Trophoblast cell (in vitro differentiated cells and primary cell): ENCODE results near the gene RNF7.
A peak's percentile ranks its signal among the peaks of the same experiment; 100 is the strongest.

Experiments used
- DNase-seq, 2 donors: peaks; one replicate each; pipeline ENCODE4 v3.0.0-alpha.2; 2016
- H2AFZ ChIP-seq: 2 replicates; pipeline ENCODE4 v1.6.1; 2013; ENCODE audit warnings: low read length, moderate library complexity, mild to moderate bottlenecking; ENCODE audit not compliant: insufficient read depth, poor library complexity
- H2AK5ac ChIP-seq: 2 replicates; pipeline ENCODE4 v1.6.1; 2013; ENCODE audit warnings: mild to moderate bottlenecking, low read length
- H2BK120ac ChIP-seq: 2 replicates; pipeline ENCODE4 v1.6.1; 2013; ENCODE audit warnings: low read length, mild to moderate bottlenecking, moderate library complexity; ENCODE audit not compliant: insufficient read depth, poor library complexity
- H2BK12ac ChIP-seq: 2 replicates; pipeline ENCODE4 v1.6.1; 2013; ENCODE audit warnings: mild to moderate bottlenecking, low read length, moderate library complexity
- H2BK5ac ChIP-seq: 2 replicates; pipeline ENCODE4 v1.6.1; 2013; ENCODE audit warnings: low read length, low read depth, moderate library complexity, mild to moderate bottlenecking; ENCODE audit not compliant: poor library complexity
- H3K14ac ChIP-seq: 2 replicates; pipeline ENCODE4 v1.6.1; 2013; ENCODE audit warnings: mild to moderate bottlenecking, low read length
- H3K18ac ChIP-seq: 2 replicates; pipeline ENCODE4 v1.6.1; 2013; ENCODE audit warnings: mild to moderate bottlenecking, low read length
- H3K23ac ChIP-seq: 2 replicates; pipeline ENCODE4 v1.6.1; 2013; ENCODE audit warnings: low read length
- H3K27ac ChIP-seq: 2 replicates; pipeline ENCODE4 v1.5.1; 2013; ENCODE audit warnings: low read depth, mild to moderate bottlenecking, inconsistent platforms, low read length, moderate library complexity
- H3K27me3 ChIP-seq: 2 replicates; pipeline ENCODE4 v1.6.1; 2013; ENCODE audit warnings: inconsistent platforms, mild to moderate bottlenecking, low read length, moderate library complexity; ENCODE audit not compliant: insufficient read depth
- H3K36me3 ChIP-seq, 2 experiments: 1 replicate in 1 of 2; 2 replicates in 1 of 2; pipeline ENCODE4 v1.6.1; 2013; ENCODE audit warnings: low read length in 2 of 2, mild to moderate bottlenecking in 2 of 2, moderate library complexity in 1 of 2; ENCODE audit not compliant: insufficient read depth in 2 of 2, control insufficient read depth in 1 of 2
- H3K4ac ChIP-seq: 2 replicates; pipeline ENCODE4 v1.6.1; 2013; ENCODE audit warnings: low read depth, mild to moderate bottlenecking, low read length, moderate library complexity
- H3K4me1 ChIP-seq, 2 experiments: 1 replicate in 1 of 2; 2 replicates in 1 of 2; pipeline ENCODE4 v1.6.1; 2013; ENCODE audit warnings: low read length in 2 of 2, mild to moderate bottlenecking in 2 of 2, moderate library complexity in 1 of 2; ENCODE audit not compliant: insufficient read depth in 2 of 2, control insufficient read depth in 1 of 2
- H3K4me2 ChIP-seq: 2 replicates; pipeline ENCODE4 v1.6.1; 2013; ENCODE audit warnings: inconsistent platforms, mild to moderate bottlenecking, low read length, moderate library complexity
- H3K4me3 ChIP-seq: 2 replicates; pipeline ENCODE4 v1.5.1; 2013; ENCODE audit warnings: mild to moderate bottlenecking, low read depth, low read length, inconsistent platforms
- H3K79me1 ChIP-seq: one replicate; pipeline ENCODE4 v1.6.1; 2013; ENCODE audit warnings: low read length
- H3K79me2 ChIP-seq: 2 replicates; pipeline ENCODE4 v1.6.1; 2013; ENCODE audit warnings: low read length, mild to moderate bottlenecking; ENCODE audit not compliant: control insufficient read depth, insufficient read depth, poor library complexity
- H3K9ac ChIP-seq: 2 replicates; pipeline ENCODE4 v1.6.1; 2013; ENCODE audit warnings: mild to moderate bottlenecking, low read length
- H3K9me3 ChIP-seq: 2 replicates; pipeline ENCODE4 v1.6.1; 2013; ENCODE audit warnings: low read depth, mild to moderate bottlenecking, control low read depth, inconsistent platforms, low read length; ENCODE audit not compliant: insufficient read depth
- H4K12ac ChIP-seq: 2 replicates; pipeline ENCODE4 v1.6.1; 2013; ENCODE audit warnings: low read depth, mild to moderate bottlenecking, low read length, moderate library complexity
- H4K8ac ChIP-seq: 2 replicates; pipeline ENCODE4 v1.6.1; 2013; ENCODE audit warnings: low read depth, mild to moderate bottlenecking, low read length, moderate library complexity
- H4K91ac ChIP-seq: one replicate; pipeline ENCODE4 v1.6.1; 2013; ENCODE audit warnings: low read depth, mild to moderate bottlenecking, low read length, moderate library complexity
- WGBS: extraction: QIAGEN DNeasy Blood & Tissue Kit; methylation state at CpG from one replicate; pipeline ENCODE4 v1.1.7; 2013; ENCODE audit warnings: missing lambda C conversion rate; ENCODE audit not compliant: insufficient read length, insufficient coverage; ENCODE audit errors: extremely low coverage; 5-methylcytosine and 5-hydroxymethylcytosine counted together

Gene RNF7

DNA sequence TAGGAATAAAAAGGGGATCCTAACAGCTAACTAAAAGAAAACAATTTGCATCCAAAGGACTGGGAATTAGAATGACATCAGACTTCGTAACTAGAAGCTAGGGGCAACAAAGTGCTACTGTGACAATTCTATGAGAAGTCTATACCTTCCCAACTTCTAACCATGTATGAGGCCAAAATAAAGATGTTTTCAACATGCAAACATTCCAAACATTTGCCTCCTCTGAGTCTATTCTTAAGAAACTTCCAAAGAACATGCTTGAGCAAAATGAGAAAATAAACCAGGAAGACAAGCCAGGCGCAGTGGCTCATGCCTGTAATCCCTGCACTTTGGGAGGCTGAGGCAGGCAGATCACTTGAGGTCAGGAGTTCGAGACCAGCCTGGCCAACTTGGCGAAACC, 13.1 kb upstream of the RNF7 start:
- no peak overlapping the region for H3K14ac ChIP-seq
- H3K4me2 ChIP-seq: no peak overlapping the region
- no peak overlapping the region for H2BK5ac ChIP-seq
- no peak overlapping the region for H2AK5ac ChIP-seq
- no peak overlapping the region for H4K12ac ChIP-seq
- no peak overlapping the region for H2BK120ac ChIP-seq
- no peak overlapping the region for H3K9ac ChIP-seq
- H2BK12ac ChIP-seq: no peak overlapping the region
- H3K9me3 ChIP-seq: no peaks in the 10 kb centered on the region
- no peak overlapping the region for H3K4ac ChIP-seq
- H3K27me3 ChIP-seq: no peaks in the 10 kb centered on the region
- no peaks in the 10 kb centered on the region for H3K36me3 ChIP-seq
- no peak overlapping the region for H3K4me3 ChIP-seq
- no peak overlapping the region for H3K27ac ChIP-seq
- no CpG with 5 or more reads among the region's 4 CpGs for WGBS
- peak in 1 of 2 donors; percentile 37 for DNase-seq
- H3K4me1 ChIP-seq: no peaks in the 10 kb centered on the region
- H4K91ac ChIP-seq: no peak overlapping the region
- no peak overlapping the region for H2AFZ ChIP-seq
- H3K18ac ChIP-seq: no peak overlapping the region
- no peak overlapping the region for H4K8ac ChIP-seq
- no peak overlapping the region for H3K23ac ChIP-seq
- H3K79me2 ChIP-seq: no peaks in the 10 kb centered on the region
- no peaks in the 10 kb centered on the region for H3K79me1 ChIP-seq

GRCh38 chr3:141726483-141726882, 11.6 kb upstream of the RNF7 start:
- no peaks in the 10 kb centered on the region for H3K79me2 ChIP-seq
- H3K23ac ChIP-seq: no peak overlapping the region
- no peak overlapping the region for H3K4me2 ChIP-seq
- no peak overlapping the region for H2BK120ac ChIP-seq
- H4K8ac ChIP-seq: no peak overlapping the region
- H4K91ac ChIP-seq: no peak overlapping the region
- H3K27ac ChIP-seq: no peak overlapping the region
- H3K79me1 ChIP-seq: no peaks in the 10 kb centered on the region
- no peaks in the 10 kb centered on the region for H3K36me3 ChIP-seq
- no peak overlapping the region for H3K9ac ChIP-seq
- H4K12ac ChIP-seq: no peak overlapping the region
- H2AFZ ChIP-seq: no peak overlapping the region
- H3K4me3 ChIP-seq: no peak overlapping the region
- H2BK5ac ChIP-seq: no peak overlapping the region
- H3K14ac ChIP-seq: no peak overlapping the region
- no peaks in the 10 kb centered on the region for H3K4me1 ChIP-seq
- DNase-seq: no peak
- no peaks in the 10 kb centered on the region for H3K9me3 ChIP-seq
- H2BK12ac ChIP-seq: no peak overlapping the region
- H2AK5ac ChIP-seq: no peak overlapping the region
- no CpG with 5 or more reads among the region's 1 CpG for WGBS
- H3K4ac ChIP-seq: no peak overlapping the region
- H3K27me3 ChIP-seq: no peaks in the 10 kb centered on the region
- no peak overlapping the region for H3K18ac ChIP-seq

DNA sequence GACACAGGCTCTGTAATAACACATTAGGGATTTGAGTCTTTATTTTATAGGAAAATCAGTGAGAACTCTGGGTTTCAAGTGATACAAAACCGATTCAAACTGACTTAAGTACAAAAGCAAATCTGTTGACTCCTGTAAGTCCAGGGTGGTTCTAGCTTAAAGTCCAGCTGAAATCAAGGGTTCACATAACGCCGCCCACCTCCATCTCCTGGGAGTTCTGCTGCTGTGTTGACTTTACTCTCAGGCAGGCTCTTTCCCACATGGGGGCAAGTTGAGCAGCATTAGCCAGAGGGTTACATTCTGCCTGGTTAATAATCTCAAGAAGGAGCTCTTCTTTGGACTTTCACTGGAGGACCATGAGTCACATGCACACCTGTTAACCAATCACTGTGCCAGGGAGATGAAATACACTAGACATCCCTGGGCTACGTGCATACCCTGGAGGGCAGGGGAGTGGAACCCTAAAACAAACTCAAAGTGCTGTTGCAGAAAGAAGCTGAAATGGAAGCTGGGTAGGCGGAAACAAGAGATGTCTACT, 9.7 kb upstream of the RNF7 start:
- H4K91ac ChIP-seq: no peak overlapping the region
- no peak overlapping the region for H3K18ac ChIP-seq
- no peak overlapping the region for H3K4ac ChIP-seq
- WGBS: no CpG with 5 or more reads among the region's 5 CpGs
- DNase-seq: no peak
- H2BK5ac ChIP-seq: no peak overlapping the region
- no peak overlapping the region for H4K12ac ChIP-seq
- H3K27ac ChIP-seq: no peak overlapping the region
- no peak overlapping the region for H2BK120ac ChIP-seq
- H3K23ac ChIP-seq: peak overlapping the region; percentile 64
- no peaks in the 10 kb centered on the region for H3K36me3 ChIP-seq
- H3K79me1 ChIP-seq: no peaks in the 10 kb centered on the region
- H3K4me3 ChIP-seq: no peak overlapping the region
- no peak overlapping the region for H3K14ac ChIP-seq
- H3K9me3 ChIP-seq: no peaks in the 10 kb centered on the region
- no peaks in the 10 kb centered on the region for H3K27me3 ChIP-seq
- H3K4me2 ChIP-seq: no peak overlapping the region
- no peak overlapping the region for H2AFZ ChIP-seq
- no peak overlapping the region for H4K8ac ChIP-seq
- H3K79me2 ChIP-seq: no peaks in the 10 kb centered on the region
- no peak overlapping the region for H2AK5ac ChIP-seq
- no peaks in the 10 kb centered on the region for H3K4me1 ChIP-seq
- H3K9ac ChIP-seq: no peak overlapping the region
- no peak overlapping the region for H2BK12ac ChIP-seq

DNA sequence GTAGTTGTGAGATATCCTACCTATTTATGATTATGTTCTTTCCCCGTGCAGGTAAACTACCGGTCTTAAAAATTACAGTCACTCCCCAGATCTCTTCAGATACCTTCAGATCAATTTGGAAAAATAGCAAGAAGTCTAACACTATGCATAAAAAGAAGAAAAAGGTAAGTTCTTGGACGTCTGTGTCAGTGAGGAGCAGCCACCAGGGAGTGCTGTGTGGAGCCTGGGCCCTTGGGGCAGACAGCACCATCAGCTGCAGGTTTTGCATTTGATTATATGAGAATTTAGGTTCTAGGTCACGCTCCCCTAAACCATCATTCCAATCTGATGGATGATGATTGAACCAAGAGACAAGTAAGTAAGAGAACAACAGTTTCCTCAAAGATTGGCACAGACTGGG, 8.9 kb upstream of the RNF7 start:
- no peak overlapping the region for H4K8ac ChIP-seq
- no peak overlapping the region for H2AK5ac ChIP-seq
- WGBS: no CpG with 5 or more reads among the region's 4 CpGs
- no peaks in the 10 kb centered on the region for H3K4me1 ChIP-seq
- no peak overlapping the region for H2BK120ac ChIP-seq
- H3K4me2 ChIP-seq: no peak overlapping the region
- no peaks in the 10 kb centered on the region for H3K36me3 ChIP-seq
- no peaks in the 10 kb centered on the region for H3K79me1 ChIP-seq
- no peak overlapping the region for H3K9ac ChIP-seq
- no peak overlapping the region for H3K4ac ChIP-seq
- H3K18ac ChIP-seq: no peak overlapping the region
- H4K12ac ChIP-seq: no peak overlapping the region
- H3K27me3 ChIP-seq: no peaks in the 10 kb centered on the region
- no peaks in the 10 kb centered on the region for H3K9me3 ChIP-seq
- no peak overlapping the region for H3K4me3 ChIP-seq
- no peak overlapping the region for H2BK12ac ChIP-seq
- no peak overlapping the region for H3K27ac ChIP-seq
- H3K79me2 ChIP-seq: no peaks in the 10 kb centered on the region
- no peak overlapping the region for H4K91ac ChIP-seq
- no peak overlapping the region for H3K23ac ChIP-seq
- no peak overlapping the region for H2AFZ ChIP-seq
- no peak for DNase-seq
- no peak overlapping the region for H3K14ac ChIP-seq
- H2BK5ac ChIP-seq: no peak overlapping the region
